Measurements from ENCODE around the gene OR13C4.

GRCh38 chr9:104506565-104506964 is 20.4 kb downstream of the OR13C4 start:
- TF ChIP-seq POLR2A (IDR thresholded peaks at IDR 0.05; ENCODE audit: low read length) (no peak), GATA1 (IDR thresholded peaks at IDR 0.05; ENCODE audit: low read depth, low read length) (no peak)
